ENCODE data around the gene SSRP1.

SSRP1 gene

GRCh38 chr11:57314221-57314973, 21.3 kb downstream of the SSRP1 start:
- TF ChIP-seq POLR2A (IDR thresholded peaks at IDR 0.05; ENCODE audit: extremely low read depth, insufficient read length) (no peak), MYC (IDR thresholded peaks at IDR 0.05; ENCODE audit: low read depth, low read length) (no peak), CTCF (IDR thresholded peaks at IDR 0.05; ENCODE audit: low read depth, low read length) (no peak), MAX (IDR thresholded peaks at IDR 0.05; ENCODE audit: low read depth, low read length) (no peak)
- no peak for DNase-seq (ENCODE audit: low read depth)
- H3K4me3 ChIP-seq (ENCODE audit: low read depth, low read length): no peak overlapping the region

GRCh38 chr11:57313788-57314135, 21.9 kb downstream of the SSRP1 start:
- TF ChIP-seq MAX (IDR thresholded peaks at IDR 0.05; ENCODE audit: low read depth, low read length) (no peak), MYC (IDR thresholded peaks at IDR 0.05; ENCODE audit: low read depth, low read length) (no peak), CTCF (IDR thresholded peaks at IDR 0.05; ENCODE audit: low read depth, low read length) (no peak), POLR2A (IDR thresholded peaks at IDR 0.05; ENCODE audit: extremely low read depth, insufficient read length) (no peak)

GRCh38 chr11:57313071-57313787, 22.5 kb downstream of the SSRP1 start:
- no peak for TF ChIP-seq POLR2A (IDR thresholded peaks at IDR 0.05; ENCODE audit: extremely low read depth, insufficient read length)
- no peak overlapping the region for H3K4me3 ChIP-seq (ENCODE audit: low read depth, low read length)
- no peak for DNase-seq (ENCODE audit: low read depth)

More at GRCh38 chr11:57313788-57314135, 21.9 kb downstream of the SSRP1 start:
- no peak for DNase-seq (ENCODE audit: low read depth)
- no peak overlapping the region for H3K4me3 ChIP-seq (ENCODE audit: low read depth, low read length)

DNA sequence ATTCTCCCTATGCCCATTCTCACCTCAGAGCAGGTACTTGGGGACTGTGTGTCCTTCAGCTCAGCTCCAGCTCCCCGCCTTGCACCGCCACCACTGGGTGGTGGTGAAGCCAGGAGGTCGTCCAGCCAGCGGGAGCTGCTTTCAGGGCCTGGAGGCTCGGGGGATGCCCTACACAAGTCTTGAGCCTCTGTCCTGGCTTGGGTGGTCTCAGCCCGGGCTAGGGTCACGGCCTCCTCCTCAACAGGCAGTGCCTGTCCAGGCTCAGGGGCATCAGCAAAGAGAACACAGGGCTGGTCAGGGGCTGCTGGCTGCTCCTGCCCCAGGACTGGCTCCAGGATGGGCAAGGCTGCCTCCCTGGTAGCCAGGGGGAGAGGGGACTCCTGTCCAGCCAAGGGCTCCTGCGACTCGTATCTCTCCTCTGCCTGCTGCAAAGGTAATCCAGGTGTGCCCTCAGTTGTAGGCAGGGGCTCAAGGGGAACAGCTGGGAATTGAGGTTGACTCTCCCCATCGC, 23.1 kb downstream of the SSRP1 start:
- H3K4me3 ChIP-seq (ENCODE audit: low read depth, low read length): no peak overlapping the region
- no peak for DNase-seq (ENCODE audit: low read depth)
- TF ChIP-seq POLR2A (IDR thresholded peaks at IDR 0.05; ENCODE audit: extremely low read depth, insufficient read length) (peak; percentile 1), CTCF (IDR thresholded peaks at IDR 0.05; ENCODE audit: low read depth, low read length) (no peak)

DNA sequence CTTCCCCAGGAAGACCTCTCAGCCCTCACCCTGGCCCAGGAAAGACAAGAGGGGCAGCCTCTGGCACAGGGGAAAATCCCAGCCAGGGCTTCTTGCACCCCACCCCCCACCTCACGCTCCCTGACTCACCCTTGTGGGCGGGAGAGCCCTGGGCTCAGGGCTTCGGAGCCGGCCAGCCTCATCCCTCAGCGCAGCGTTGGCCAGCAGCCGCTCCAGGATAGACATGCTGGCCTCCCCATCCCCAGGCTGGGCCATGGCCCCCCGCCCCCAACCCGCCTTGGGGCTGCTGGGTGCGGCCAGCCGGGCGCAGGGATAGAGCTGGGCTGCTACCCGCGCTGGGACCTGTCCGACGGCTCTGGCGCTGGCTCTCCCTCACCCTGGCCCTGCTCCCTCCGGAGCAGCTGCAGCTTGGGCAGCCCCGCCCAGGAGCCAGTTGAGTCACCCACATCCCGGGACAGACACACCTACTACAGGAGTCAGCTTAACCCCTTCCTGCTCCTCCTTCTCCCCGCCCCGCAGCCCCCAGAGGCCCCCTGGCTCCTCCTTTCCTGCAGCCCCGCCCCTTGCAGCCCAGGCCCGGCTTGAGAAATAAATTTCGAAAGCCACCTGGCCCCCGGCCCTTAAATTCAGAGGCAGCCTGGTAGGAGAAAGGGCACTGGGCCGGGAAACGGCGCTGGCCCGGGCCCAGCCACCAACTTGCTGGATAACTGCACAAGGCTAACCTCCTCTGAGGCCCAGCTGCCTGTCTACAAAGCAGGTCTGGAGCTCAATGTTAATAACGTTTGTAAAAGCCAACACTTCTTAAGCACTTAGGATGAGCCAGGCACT, 24.4 kb downstream of the SSRP1 start:
- TF ChIP-seq POLR2A (IDR thresholded peaks at IDR 0.05; ENCODE audit: extremely low read depth, insufficient read length) (no peak), MAX (IDR thresholded peaks at IDR 0.05; ENCODE audit: low read depth, low read length) (no peak), CTCF (IDR thresholded peaks at IDR 0.05; ENCODE audit: low read depth, low read length) (no peak), MYC (IDR thresholded peaks at IDR 0.05; ENCODE audit: low read depth, low read length) (no peak)
- peak; percentile 97 for DNase-seq (ENCODE audit: low read depth)
- H3K4me3 ChIP-seq (ENCODE audit: low read depth, low read length): peak overlapping the region; percentile 11

DNA sequence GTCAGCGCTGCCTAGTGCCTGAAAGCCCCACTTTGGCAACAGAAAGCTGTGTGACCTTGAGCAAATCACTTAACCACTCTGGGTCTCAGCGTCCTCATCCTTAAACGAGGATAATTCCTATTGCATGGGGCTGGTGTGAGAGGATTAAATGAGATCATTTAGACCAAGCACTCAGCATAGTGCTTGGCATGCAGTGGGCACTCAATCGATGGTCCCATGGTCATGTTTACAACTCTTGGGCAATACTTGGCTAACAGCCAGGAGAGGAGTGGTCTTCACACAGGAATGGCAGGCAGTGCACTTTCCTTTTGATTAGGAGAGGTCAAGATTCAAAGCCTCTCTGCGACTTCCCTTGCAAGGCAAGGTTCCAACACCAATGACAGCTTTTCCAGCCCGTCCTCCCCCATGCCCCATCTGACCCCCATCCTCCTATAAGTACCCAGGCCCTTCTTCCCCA, 25.0 kb downstream of the SSRP1 start:
- TF ChIP-seq POLR2A (IDR thresholded peaks at IDR 0.05; ENCODE audit: extremely low read depth, insufficient read length): no peak
- TF ChIP-seq MYC (IDR thresholded peaks at IDR 0.05; ENCODE audit: low read depth, low read length): no peak
- no peak for TF ChIP-seq MAX (IDR thresholded peaks at IDR 0.05; ENCODE audit: low read depth, low read length)
- no peak for TF ChIP-seq CTCF (IDR thresholded peaks at IDR 0.05; ENCODE audit: low read depth, low read length)
- H3K4me3 ChIP-seq (ENCODE audit: low read depth, low read length): peak overlapping the region; percentile 11
- DNase-seq (ENCODE audit: low read depth): peak; percentile 48

Data from NB4 (cell line).